A549 (cell line): ENCODE measurements around the gene GRK2. TPM values are rescaled to one million over a fixed set of nuclear protein-coding genes. Genes with fewer than 3 reads are reported as not detected.

Experiments
- ATAC-seq, 2 experiments: fragments of 200-7000 bp in 1 of 2; fragments of >200 bp in 1 of 2; cut with Nextera tagmentation in 1 of 2; cut with Tn5 transposase in 1 of 2; 3 replicates each; pipeline versions ENCODE4 v1.8.0 to v1.9.1; 2018 to 2020; ENCODE audit warnings: mild to moderate bottlenecking in 1 of 2, moderate library complexity in 1 of 2
- CTCF ChIA-PET: fragments of 300-600 bp; sonication (Branson Sonifier 250); formaldehyde crosslinking; extraction: SDS; loops from one replicate; lab custom pipeline; 2021; ENCODE audit warnings: antibody characterized with exemption, inconsistent platforms; lab: Yijun Ruan, JAX
- POLR2A ChIA-PET: fragments of 350-600 bp; formaldehyde crosslinking; extraction: SDS; loops from one replicate; lab custom pipeline; 2021; ENCODE audit warnings: antibody characterized with exemption, inconsistent platforms; lab: Yijun Ruan, JAX
- DNase-seq, 2 experiments: peaks; one replicate each; pipeline versions ENCODE4 v3.0.0 to v3.0.0-alpha.2; 2011 to 2016; ENCODE audit warnings: low read depth in 1 of 2, low spot score in 1 of 2
- FAIRE-seq: peaks from 2 replicates; lab custom pipeline; 2011; peaks lifted over from hg19 to GRCh38; lab: Jason Lieb, UNC
- H3K27ac ChIP-seq, 2 experiments: fragments of >200 bp; sonication (Bioruptor Twin); formaldehyde crosslinking; 3 replicates each; pipeline ENCODE4 v1.5.1; 2016 to 2017
- H3K4me1 ChIP-seq: fragments of >200 bp; sonication (Bioruptor Twin); formaldehyde crosslinking; 3 replicates; pipeline ENCODE4 v1.6.1; 2016
- H3K4me2 ChIP-seq: fragments of >200 bp; sonication (Bioruptor Twin); formaldehyde crosslinking; 3 replicates; pipeline ENCODE4 v1.6.1; 2016
- H3K4me3 ChIP-seq: fragments of >200 bp; sonication (Bioruptor Twin); formaldehyde crosslinking; 3 replicates; pipeline ENCODE4 v1.5.1; 2016
- H3K9me3 ChIP-seq: fragments of >200 bp; sonication (Bioruptor Twin); formaldehyde crosslinking; 3 replicates; pipeline ENCODE4 v1.6.1; 2016
- BCL3 ChIP-seq: fragments of >200 bp; sonication (Bioruptor Twin); formaldehyde crosslinking; IDR thresholded peaks from 3 replicates; pipeline ENCODE4 v1.6.1; 2016
- CBX2 ChIP-seq: fragments of 200-600 bp; sonication (generic); IDR thresholded peaks from 2 replicates; pipeline ENCODE4 v1.6.1; 2016; ENCODE audit warnings: low read depth, mild to moderate bottlenecking, borderline replicate concordance
- CHD4 ChIP-seq: fragments of 200-600 bp; sonication (generic); IDR thresholded peaks from 2 replicates; pipeline ENCODE4 v1.6.1; 2016; ENCODE audit warnings: antibody characterized with exemption, mild to moderate bottlenecking, borderline replicate concordance
- EHF ChIP-seq: fragments of 250-450 bp; sonication (Bioruptor Pico); IDR thresholded peaks from 2 replicates; pipeline ENCODE4 v1.5.0; 2020; ENCODE audit warnings: mild to moderate bottlenecking
- ESRRA ChIP-seq: fragments of 150-350 bp; IDR thresholded peaks from 2 replicates; pipeline ENCODE4 v1.6.1; 2014; ENCODE audit warnings: mild to moderate bottlenecking, low read length, borderline replicate concordance
- FOSL2 ChIP-seq, 2 experiments: fragments of 450-650 bp in 1 of 2; fragments of >200 bp in 1 of 2; sonication (Bioruptor Twin) in 1 of 2; formaldehyde crosslinking; IDR thresholded peaks; 2 replicates each; pipeline versions ENCODE4 v1.5.0 to v1.6.1; 2016 to 2020; ENCODE audit warnings: mild to moderate bottlenecking in 1 of 2, moderate library complexity in 1 of 2
- HOXB5 ChIP-seq: fragments of 250-450 bp; sonication (Bioruptor Pico); IDR thresholded peaks from 2 replicates; pipeline ENCODE4 v1.5.0; 2020; ENCODE audit warnings: mild to moderate bottlenecking, moderate library complexity
- KDM5A ChIP-seq: fragments of 200-600 bp; sonication (generic); IDR thresholded peaks from 2 replicates; pipeline ENCODE4 v1.6.1; 2016; ENCODE audit warnings: antibody characterized with exemption, mild to moderate bottlenecking
- NFE2L2 ChIP-seq: fragments of 150-350 bp; conservative IDR thresholded peaks from 2 replicates; pipeline ENCODE4 v1.6.1; 2014; ENCODE audit warnings: low read length
- POLR2A ChIP-seq: IDR thresholded peaks from 2 replicates; pipeline ENCODE4 v1.6.1; 2012; ENCODE audit warnings: mild to moderate bottlenecking, low read length
- RAD21 ChIP-seq, 2 experiments: fragments of >200 bp in 1 of 2; sonication (Bioruptor Twin) in 1 of 2; formaldehyde crosslinking in 1 of 2; IDR thresholded peaks in 1 of 2; conservative IDR thresholded peaks in 1 of 2; 2 replicates in 1 of 2; 3 replicates in 1 of 2; pipeline ENCODE4 v1.6.1; 2012 to 2018; ENCODE audit warnings: inconsistent platforms in 1 of 2
- RFX5 ChIP-seq: fragments of 450-650 bp; IDR thresholded peaks from 2 replicates; pipeline ENCODE4 v1.7.1; 2014; ENCODE audit warnings: antibody characterized with exemption, mild to moderate bottlenecking, moderate library complexity
- RNF2 ChIP-seq: fragments of 200-600 bp; sonication (generic); IDR thresholded peaks from 2 replicates; pipeline ENCODE4 v1.6.1; 2016; ENCODE audit warnings: low read depth, mild to moderate bottlenecking, antibody characterized with exemption, moderate library complexity, borderline replicate concordance
- SMC3 ChIP-seq: fragments of >200 bp; sonication (Bioruptor Twin); formaldehyde crosslinking; IDR thresholded peaks from 3 replicates; pipeline ENCODE4 v1.6.1; 2018; ENCODE audit warnings: inconsistent platforms
- TP53 ChIP-seq: fragments of 250-450 bp; sonication (Bioruptor Pico); IDR thresholded peaks from 2 replicates; pipeline ENCODE4 v1.5.0; 2021; ENCODE audit warnings: mild to moderate bottlenecking, moderate library complexity
- WGBS: methylation state at CpG from one replicate; pipeline ENCODE4 v1.1.6; 2017; ENCODE audit errors: missing lambda C conversion rate; 5-methylcytosine and 5-hydroxymethylcytosine counted together
- polyA plus RNA-seq, 4 experiments: library from polyadenylated mRNA; depleted of rRNA in 3 of 4; stranded (reverse); fragments of >200 nt; fragmentation: RNase III in 1 of 4; extraction: RNeasy Plus Mini Kit Qiagen cat#74134 plus additional on column Dnase treatment in 1 of 4; gene quantifications; 2 replicates in 3 of 4; 3 replicates in 1 of 4; pipeline ENCODE4 v1.2.3, GENCODE V29; 2011 to 2017
- TF ChIP-seq, protein P1 (sequence below): fragments of 450-650 bp; IDR thresholded peaks from 2 replicates; pipeline ENCODE4 v1.6.1; 2014; ENCODE audit warnings: antibody characterized with exemption

Gene GRK2
- polyA plus RNA-seq, 2 of the 4 experiments (the other 2 are of a cell fraction), result 20.5 to 29.7 TPM

DNA sequence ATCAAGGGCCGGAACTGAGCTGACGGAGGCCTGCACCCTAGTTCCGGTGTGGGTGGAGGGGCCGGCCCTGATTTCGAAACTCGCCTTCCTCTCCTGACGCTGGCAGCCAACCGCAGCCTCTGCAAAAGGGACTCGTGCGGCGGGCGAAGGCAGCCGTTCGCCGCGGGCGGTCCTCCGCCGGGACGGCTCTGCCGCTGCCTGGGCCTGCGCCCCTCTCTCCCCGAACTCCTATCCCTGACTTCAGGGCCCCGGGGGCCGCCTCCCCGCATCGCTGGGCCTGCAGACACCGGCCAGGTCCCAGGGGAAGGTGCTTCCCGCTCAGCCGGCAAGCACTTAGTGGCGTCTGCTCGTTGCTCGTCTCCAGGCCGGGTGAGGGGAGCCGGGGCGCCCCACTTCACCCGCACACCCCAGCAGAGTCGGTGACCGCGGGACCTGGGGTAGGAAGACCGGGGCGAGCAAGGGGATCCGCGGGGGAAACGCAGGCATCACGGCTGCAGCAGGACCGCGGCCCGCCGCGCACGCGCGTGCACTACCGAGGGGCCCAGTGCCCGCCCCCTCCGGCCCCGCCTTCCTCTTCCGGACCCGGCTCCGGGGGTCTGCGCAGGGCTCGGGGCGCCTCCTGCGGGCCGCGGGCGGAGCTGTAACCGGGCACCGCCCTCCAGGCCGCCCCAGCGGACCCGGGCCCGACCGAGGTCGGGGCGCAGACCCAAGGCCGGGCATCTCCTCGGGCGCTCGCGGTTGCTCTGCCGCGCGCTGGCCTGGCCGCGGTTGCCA lies 22.4 kb downstream of the GRK2 start (continued):
- TF ChIP-seq TP53 (CRISPR knock-in tag), result no peak
- TF ChIP-seq FOSL2 (IDR thresholded peaks at IDR 0.05), result no peak
- TF ChIP-seq FOSL2 (CRISPR knock-in tag; IDR thresholded peaks at IDR 0.05), result no peak
- TF ChIP-seq BCL3, result peak; percentile 64; the same call in 2 of the 3 replicates
- no peak for TF ChIP-seq CHD4
- TF ChIP-seq POLR2A, result peak; percentile 80
- no peak for TF ChIP-seq NFE2L2
- no peak for TF ChIP-seq SMC3
- TF ChIP-seq KDM5A, result no peak; the same call in 1 of the 2 replicates
- TF ChIP-seq EHF (CRISPR knock-in tag), result 0 out of 2 replicates have a peak, but pooled peaks have one; percentile 27

GRCh38 chr11:67289226-67289650 lies 23.0 kb downstream of the GRK2 start, which contains the start of gene ANKRD13D:
Gene ANKRD13D (plus strand): TSS chr11:67289303. CDS start chr11:67289461, 158 bp downstream.
- no CpG with 5 or more reads among the region's 56 CpGs for WGBS
- Histone ChIP-seq H3K4me1 (peaks cover 19% of the 10 kb centered on the region), H3K4me3 (peak within 1 kb of the TSS; percentile 65), H3K9me3 (no peaks in the 10 kb centered on the region), H3K27ac (peak within 1 kb of the TSS; percentile 95 to 98), H3K4me2 (peak within 1 kb of the TSS; percentile 98)
- peak; percentile 51 to 52 for ATAC-seq
- FAIRE-seq, result no peak
- DNase-seq, result no peak
- ChIA-PET POLR2A (interaction anchor here (0.5 to 2.9 kb wide), 10 partner anchors 9 to 132 kb away, joined by 3 to 13 read pairs (median 5); partner anchors contain the start of gene SSH3), CTCF (interaction anchor here (0.5 to 3.4 kb wide), 10 partner anchors 9 to 165 kb away, joined by 3 to 19 read pairs (median 4); partner anchors contain the start of gene SSH3)
- TF ChIP-seq POLR2A (peak; percentile 28; the same call in 1 of the 2 replicates), HOXB5 (CRISPR knock-in tag) (no peak)

GRCh38 chr11:67289651-67290479 lies 23.6 kb downstream of the GRK2 start:
- no peak for TF ChIP-seq RAD21 (conservative IDR thresholded peaks at IDR 0.05 in 1 of 2, IDR thresholded peaks at IDR 0.05 in 1 of 2)
- TF ChIP-seq RFX5, result no peak
- no peak for TF ChIP-seq RNF2
- TF ChIP-seq, protein P1, sequence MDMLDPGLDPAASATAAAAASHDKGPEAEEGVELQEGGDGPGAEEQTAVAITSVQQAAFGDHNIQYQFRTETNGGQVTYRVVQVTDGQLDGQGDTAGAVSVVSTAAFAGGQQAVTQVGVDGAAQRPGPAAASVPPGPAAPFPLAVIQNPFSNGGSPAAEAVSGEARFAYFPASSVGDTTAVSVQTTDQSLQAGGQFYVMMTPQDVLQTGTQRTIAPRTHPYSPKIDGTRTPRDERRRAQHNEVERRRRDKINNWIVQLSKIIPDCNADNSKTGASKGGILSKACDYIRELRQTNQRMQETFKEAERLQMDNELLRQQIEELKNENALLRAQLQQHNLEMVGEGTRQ, result no peak
- no peak for TF ChIP-seq CBX2
- no peak for TF ChIP-seq ESRRA
- no peak for TF ChIP-seq POLR2A
- H3K4me1 ChIP-seq, result peaks cover 19% of the 10 kb centered on the region
- FAIRE-seq (no peak), ATAC-seq (peak; percentile 36 to 41), DNase-seq (peak in 1 of 2 experiments; percentile 47)
- peak overlapping the region; percentile 65 for H3K4me3 ChIP-seq
- peak overlapping the region; percentile 98 for H3K4me2 ChIP-seq
- ChIA-PET CTCF (interaction anchor here (0.6 to 3.4 kb wide), 8 partner anchors 9 to 35 kb away, joined by 3 to 15 read pairs (median 4); partner anchors contain the start of gene SSH3), POLR2A (interaction anchor here (1.1 to 2.9 kb wide), 4 partner anchors 11 to 131 kb away, joined by 5 to 13 read pairs (median 6); partner anchors contain the start of gene SSH3)
- peaks cover 4% of the 10 kb centered on the region; the same call in 1 of the 3 replicates for H3K9me3 ChIP-seq
- H3K27ac ChIP-seq, result peak overlapping the region; percentile 95 to 98
- 31% methylated on average over 19 of the region's 36 CpGs for WGBS
